ENCODE results near the gene GUCY1A2.

DNA sequence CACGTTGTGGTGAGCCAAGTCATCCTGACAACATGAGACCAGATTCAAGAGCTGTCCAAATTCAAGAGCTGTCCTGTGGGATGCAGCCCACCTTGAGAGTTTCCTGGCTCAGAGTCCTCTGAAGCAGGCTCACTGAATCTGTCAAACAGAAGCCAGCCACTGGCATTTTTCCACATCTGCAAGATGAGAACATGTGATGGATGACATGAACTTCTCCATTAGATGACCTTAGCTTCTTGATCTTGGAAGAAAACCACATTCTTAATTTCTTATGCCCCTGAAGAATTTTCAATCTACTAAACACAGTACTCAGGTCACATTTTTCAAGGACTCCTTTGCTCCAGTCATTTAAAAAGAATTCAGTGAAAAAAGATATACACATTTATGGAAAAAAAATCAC, 291.0 kb downstream of the GUCY1A2 start:
- TF ChIP-seq POLR2A (IDR thresholded peaks at IDR 0.05): no peak
- TF ChIP-seq, protein P1, sequence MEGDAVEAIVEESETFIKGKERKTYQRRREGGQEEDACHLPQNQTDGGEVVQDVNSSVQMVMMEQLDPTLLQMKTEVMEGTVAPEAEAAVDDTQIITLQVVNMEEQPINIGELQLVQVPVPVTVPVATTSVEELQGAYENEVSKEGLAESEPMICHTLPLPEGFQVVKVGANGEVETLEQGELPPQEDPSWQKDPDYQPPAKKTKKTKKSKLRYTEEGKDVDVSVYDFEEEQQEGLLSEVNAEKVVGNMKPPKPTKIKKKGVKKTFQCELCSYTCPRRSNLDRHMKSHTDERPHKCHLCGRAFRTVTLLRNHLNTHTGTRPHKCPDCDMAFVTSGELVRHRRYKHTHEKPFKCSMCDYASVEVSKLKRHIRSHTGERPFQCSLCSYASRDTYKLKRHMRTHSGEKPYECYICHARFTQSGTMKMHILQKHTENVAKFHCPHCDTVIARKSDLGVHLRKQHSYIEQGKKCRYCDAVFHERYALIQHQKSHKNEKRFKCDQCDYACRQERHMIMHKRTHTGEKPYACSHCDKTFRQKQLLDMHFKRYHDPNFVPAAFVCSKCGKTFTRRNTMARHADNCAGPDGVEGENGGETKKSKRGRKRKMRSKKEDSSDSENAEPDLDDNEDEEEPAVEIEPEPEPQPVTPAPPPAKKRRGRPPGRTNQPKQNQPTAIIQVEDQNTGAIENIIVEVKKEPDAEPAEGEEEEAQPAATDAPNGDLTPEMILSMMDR (IDR thresholded peaks at IDR 0.05): no peak

Data from uterus (tissue), 2 donors.